ENCODE results near the gene CALN1.

DNA sequence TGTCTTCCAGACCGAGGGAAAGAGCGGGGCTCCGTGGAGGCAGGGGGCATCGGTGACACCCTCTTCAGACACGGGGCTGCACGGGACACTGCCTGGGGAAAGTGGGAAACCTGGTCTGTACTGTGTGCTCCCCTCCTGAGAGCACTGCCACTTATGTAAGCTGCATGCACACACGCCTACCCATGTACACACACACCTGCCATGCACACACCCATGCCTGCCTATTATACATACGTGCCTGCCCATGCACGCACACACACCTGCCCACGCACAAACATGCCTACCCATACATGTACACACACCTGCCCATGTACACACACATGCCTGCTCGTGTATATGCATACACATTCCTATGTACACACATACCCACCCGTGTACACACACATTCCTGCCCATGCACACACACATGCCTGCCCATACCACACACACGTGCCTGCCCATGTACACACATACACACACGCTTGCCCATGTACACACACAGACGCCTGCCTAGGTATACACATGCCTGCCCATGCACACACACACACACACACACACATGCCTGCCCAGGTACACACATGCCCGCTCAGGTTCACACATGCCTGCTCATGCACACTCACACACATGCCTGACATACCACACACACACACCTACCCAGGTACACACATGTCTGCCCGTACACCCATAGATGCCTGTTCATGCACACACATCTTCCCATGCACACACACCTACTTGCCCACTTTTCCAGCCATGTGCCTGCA is 35.5 kb upstream of the CALN1 start:
- TF ChIP-seq GATA2 (IDR thresholded peaks at IDR 0.05; ENCODE audit: low read depth, low read length), result no peak
- no peak for TF ChIP-seq GATA3 (IDR thresholded peaks at IDR 0.05; ENCODE audit: low read depth, low read length)

Measured in SH-SY5Y (cell line).